HG03196 (cell line): Measurements from ENCODE around the gene MPRIP.
A peak's percentile ranks its signal among the peaks of the same experiment; 100 is the strongest.

ENCODE experiments used
- ATAC-seq: cut with Tn5 transposase; IDR thresholded peaks from one replicate; pipeline ENCODE4 v1.9.1; 2021; ENCODE audit not compliant: unreplicated experiment

Gene MPRIP

DNA sequence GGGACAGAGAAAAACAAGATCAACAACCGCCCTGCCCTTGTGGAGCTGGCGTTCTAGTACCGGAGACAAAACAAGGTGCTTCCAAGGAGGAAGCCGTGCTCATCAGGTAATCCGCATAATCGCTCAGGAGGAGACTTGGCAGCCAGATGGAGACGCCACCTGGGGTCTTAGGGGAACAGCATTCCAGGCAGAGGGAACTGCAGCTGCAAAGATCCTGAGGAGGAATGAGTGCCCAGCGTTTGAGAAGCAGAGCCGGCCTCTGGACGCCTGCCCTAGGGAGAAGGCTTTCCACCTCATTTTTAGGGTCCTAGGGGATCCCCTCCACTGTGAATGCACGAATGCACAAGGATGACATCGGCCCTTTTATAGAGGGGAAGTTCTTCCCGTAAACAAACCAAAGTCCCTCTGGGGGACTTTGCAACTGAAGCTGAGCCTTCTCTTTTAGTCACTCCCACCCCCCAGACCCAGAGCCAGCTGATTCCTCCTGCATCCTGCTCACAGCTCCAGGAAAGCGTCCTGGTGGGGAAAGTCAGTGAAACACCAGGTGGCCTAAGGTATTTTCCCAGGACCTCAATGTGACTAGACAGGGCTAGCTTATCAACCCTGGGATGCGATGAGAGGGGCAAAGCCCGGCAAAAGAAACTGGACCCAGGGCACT, 13.2 kb upstream of the MPRIP start:
- no peak for ATAC-seq

DNA sequence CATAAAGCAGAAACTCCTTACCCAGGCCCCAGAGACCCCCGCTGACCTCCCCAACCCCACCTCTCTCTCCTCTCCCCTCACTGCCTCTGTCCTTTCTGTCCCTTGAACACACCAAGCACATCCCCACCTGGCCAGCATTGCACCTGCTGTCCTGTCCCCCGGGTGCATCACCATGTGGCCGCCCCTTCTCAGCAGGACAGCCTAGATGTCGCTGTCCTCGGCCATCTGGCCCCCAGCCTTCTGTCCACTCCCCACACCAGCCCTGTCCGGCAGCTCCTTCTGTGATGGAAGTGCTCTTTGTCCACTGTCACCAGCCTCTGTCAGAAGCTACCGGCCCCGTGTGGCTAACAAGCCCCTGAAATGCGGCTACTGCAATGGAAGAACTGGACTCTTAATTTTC, 12.3 kb upstream of the MPRIP start:
- no peak for ATAC-seq

DNA sequence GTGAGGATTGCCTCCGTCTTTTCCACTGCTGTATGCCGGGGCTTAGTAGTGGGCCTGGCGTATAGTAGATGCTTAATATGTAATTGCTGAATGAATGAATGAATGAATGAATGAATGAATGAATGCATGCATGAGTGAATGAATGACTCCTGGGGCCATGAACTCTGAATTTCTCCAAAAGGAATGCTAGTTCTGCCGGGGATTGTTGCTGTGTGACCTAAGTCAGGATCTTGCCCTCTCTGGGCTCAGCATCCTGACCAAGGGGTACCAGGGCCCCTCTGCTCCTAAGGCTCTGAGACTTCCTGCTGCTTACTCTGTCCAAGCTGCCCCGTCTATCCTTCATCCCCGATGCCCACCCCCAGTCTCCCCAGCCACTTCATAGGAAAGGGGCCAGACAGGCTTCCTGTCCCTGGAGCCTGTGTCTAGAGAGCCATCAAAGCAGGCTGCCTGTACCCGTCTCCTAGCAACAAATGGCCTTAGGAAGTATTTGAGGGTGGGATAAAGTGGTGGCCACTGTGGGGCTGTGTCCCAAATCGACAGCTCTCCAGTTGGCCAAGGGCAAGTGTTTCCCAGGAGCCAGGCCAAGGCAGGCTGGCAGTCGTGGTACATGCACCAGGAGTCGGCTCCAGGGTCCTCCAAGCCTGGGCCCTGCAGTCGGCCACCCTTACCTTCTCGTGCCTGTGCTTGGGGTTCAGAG, 11.6 kb upstream of the MPRIP start:
- ATAC-seq = no peak

DNA sequence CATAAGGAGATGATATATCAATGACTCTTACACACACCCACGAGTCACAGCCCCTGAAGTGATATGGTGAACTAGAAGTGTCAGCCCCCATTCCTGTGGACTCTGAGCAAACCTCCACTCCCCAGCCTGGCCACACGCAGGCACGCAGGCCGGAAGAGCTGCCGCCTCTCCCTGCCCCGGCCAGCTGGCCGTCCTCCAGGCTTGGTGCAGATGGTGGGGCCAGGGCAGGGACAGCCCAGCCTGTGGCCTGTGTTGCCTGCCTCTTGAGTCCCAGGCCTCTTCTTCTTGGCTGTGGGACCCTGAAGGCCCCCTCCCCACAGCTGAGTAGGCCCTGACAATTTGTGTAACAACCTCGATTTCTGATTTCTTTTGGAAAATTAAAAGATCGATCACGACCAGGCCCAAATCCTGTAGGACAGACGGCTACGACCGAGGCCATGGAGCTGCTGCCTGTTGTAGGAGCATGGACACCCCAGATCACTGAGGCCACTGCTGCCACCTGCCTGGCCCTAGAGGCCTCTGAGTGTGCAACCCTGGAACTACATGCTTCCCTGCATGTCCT, 10.0 kb upstream of the MPRIP start:
- ATAC-seq = no peak

DNA sequence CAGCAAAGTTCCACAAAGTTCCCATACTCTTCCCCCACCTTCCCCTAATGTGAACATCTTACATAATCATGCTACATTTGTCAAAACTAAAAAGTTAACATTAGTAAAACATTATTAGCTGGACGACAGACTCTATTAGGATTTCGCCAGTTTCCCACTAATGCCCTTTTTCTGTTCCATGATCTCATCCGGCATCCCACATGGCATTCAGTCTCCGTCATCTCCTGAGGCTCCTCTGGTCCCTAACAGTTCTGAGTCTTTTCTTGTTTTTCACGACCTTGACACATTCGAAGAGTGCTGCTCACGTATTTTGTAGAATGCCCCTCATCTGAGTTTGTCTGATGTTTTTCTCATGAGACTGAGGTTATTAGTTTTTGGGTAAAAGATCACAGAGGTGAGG, 8.8 kb upstream of the MPRIP start:
- ATAC-seq = no peak

DNA sequence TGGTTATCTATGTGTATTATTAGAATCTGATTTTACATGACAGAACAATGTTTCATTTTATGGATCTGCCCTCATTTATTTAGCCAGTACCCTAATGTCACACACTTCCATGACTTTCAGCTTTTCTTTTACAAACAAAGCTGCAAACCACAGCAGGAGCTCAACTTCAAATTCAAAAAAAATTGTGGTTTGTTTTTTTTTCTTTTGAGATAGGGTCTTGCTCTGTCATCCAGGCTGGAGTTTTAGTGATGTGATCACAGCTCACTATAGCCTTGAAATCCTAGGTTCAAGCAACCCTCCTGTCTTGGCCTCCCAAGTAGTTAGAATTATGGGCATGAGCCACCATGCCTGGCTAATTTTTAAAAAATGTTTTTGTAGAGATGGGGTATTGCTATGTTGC, 8.2 kb upstream of the MPRIP start:
- no peak for ATAC-seq

DNA sequence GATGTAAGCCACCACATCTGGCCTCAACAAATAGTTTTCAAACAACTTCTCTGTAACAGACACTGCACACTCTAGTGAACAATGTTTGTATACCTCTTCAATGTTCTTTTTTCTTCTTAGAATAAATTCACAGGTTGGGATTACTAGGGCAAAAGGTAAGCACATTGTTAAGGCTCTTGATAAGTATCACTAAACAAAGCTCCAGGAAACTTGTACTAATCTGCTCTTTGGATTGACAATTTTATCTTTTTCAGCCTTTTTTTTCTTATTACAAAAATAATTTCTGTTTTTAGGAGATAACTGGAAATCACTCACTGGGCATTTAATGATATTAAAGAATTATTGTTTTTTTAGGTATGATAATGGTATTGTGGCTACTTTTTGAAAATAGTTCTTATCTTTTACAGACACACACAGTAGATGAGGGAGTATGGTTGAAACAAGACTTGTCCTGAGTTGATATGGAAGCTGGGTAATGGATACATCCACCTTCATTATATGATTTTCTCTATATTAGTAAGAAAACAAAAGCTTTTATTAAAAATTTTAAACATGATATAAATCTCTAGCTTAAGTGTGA, 7.7 kb upstream of the MPRIP start:
- no peak for ATAC-seq

DNA sequence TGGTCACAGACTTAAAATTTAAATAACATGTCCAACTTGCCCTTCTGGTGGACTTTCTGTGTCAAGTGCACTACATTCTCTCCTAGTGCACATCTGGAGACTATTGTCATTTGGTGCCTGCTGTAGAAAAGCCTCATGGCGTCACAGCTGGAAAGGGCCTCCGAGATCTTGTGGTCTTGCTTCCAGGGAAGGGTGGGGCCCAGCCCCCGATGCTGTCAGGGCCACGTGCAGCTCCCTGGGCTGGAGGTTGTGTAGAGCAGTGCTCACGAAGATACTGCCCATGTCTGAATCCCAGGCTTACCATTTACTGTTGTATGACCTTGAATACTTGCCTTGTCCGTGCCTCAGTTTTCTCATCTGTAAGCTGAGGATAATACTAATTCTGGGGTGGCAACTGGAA, 6.8 kb upstream of the MPRIP start:
- ATAC-seq = no peak

DNA sequence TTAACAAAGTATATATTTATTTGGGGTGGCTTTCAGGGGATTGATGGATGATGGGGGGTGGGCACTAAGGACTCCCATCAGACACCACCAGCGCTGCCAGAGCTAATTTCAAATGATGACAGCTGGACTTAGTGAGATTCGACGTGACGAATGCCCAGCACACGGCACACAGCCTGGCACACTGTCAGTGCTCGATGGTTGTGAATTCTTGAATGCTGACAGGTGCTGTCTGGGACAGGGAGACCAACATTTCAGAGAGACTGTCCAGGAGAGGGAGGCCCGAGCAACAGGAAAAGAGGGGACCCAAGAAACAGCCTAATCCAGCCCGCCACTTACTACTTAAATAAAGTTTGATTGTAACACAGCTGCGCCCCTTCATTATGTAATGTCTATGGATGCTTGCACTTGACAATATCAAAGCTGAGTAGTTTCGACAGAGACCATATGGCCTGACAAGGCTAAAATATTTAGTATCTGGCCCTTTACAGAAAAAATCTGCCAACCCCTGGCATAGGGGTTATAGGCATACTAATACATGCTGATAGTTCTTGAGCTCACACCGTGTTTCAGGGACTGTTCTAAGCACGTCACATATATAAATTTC, 6.2 kb upstream of the MPRIP start:
- ATAC-seq = no peak

DNA sequence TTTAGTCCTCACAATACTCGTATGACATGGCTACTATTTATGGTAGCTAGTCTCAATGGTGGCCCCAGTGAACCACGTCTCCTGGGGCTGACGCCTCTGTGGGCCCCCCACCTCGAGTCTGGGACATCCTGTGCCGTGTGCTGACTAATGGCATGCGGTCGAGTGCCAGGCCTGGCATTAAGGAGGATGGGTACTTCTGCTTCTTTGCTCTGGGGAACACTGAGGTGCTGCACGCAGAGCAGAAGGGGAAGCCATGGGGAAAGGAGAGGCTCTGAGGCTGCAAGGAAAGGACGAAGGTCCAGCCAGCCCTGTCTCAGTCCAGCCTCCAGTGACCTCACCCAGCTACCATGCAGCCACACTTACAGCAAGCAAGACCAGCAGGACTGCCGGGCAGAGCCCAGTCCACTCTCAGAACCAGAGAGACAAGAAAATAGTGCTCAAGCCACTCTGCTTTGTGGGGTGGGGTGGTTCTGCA, 5.7 kb upstream of the MPRIP start:
- ATAC-seq = no peak

DNA sequence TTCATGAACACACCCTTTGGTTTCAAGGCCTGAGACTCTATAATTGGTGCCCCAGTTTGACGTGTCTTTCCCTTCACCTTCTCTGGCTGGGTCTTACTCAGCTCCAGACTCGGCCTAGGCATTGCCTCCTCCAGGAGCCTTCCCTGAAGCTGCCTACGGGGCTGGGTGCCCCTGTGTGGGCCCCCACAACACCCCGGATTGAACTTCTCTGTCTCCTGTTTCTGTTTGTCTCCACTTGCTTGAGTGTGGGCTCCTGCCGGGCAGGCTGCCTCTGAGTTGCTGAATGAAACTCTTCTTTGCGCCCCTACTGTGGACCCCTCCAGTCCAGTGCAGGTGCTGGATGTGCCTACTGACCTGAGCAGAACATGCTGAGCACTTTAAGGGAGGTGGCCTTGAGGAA, 2.3 kb upstream of the MPRIP start:
- no peak for ATAC-seq

DNA sequence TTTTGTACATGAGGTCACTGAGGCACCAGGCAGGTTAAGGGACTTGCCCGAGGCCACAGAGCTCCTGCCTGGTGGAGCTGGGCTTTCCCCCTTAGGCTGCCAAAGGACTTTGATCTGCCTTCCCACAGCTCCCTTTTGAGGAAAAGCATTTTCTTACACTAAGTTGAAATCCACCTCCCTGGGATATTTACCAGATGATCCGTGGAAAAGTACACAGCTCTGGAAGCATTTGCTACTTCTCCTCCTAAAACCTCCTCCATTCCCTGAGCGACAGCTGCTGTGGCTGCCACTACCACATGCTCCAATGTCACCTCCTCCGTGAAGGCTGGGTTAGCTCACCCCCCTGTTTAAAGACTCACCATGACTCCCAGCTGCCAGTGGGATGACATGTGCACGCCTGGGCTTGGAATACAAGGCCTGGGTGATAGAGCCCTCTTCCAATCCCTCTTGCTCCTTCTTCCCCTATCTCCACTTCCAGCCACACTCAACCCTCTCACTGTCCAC, 1.2 kb upstream of the MPRIP start:
- ATAC-seq = no peak

DNA sequence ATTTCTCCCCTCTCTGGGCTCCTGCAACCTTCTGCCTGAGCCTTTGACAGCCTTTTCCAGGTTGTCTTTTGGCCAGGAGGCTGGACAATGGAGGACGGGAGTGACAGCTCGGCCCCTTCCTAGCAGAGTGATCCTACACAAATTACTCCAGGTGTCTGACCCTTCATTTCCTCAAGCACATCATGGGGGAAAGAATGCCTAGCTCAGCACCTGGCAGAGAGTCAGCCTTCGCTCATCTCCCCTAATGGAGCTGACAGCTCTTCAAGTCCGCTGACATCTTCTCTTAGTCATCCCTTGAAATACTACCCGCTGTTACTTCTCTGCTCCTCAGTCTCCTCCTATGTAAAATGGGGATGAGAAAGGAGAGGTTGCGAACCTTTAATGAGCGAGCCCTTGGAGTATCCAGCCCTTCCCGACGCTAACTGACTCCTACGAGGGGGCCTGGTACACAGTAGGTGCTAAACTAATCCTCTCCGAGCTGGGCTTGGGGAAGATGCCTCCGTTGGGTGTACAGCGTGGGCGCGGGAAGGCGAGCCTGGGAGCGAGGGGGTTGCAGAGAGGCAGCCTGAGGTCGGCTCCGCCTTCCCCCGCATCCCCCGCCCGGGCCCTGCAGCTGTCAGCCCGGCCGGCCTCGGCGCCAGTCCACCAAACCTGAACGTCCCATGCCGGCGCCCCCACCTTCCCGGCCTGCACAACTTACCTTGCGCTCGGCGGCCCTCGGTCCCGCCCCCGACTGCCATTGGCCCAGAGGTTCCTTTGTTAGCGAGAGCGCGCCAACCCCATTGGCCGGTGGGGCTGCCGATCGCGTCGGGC, 480 bp upstream of the MPRIP start:
- peak; percentile 92 for ATAC-seq

DNA sequence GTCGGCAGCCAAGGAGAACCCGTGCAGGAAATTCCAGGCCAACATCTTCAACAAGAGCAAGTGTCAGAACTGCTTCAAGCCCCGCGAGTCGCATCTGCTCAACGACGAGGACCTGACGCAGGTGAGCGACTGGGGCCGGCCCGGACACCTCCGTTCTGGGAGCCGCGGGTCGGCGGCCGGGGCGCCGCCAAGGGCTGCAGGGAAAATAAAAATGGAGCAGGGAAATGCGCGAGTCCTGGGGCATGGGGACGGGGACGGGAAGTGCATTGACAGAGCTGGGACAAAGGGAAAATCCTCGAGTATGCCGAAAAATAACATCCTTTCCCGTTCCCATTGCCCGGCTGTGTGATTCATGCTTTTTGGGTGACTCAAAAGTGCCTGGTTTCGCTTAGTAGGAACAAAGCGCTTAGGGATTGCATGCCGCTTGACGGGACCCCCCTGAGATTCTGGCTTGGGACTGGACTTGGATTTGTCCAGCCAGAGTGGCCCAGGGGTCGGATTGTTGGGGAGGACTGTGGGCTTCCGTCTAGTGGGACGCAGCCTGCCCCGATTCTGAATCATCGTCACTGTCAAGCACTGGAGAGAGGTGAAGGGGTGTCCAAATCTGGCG, 699 bp downstream of the MPRIP start:
- ATAC-seq = no peak

DNA sequence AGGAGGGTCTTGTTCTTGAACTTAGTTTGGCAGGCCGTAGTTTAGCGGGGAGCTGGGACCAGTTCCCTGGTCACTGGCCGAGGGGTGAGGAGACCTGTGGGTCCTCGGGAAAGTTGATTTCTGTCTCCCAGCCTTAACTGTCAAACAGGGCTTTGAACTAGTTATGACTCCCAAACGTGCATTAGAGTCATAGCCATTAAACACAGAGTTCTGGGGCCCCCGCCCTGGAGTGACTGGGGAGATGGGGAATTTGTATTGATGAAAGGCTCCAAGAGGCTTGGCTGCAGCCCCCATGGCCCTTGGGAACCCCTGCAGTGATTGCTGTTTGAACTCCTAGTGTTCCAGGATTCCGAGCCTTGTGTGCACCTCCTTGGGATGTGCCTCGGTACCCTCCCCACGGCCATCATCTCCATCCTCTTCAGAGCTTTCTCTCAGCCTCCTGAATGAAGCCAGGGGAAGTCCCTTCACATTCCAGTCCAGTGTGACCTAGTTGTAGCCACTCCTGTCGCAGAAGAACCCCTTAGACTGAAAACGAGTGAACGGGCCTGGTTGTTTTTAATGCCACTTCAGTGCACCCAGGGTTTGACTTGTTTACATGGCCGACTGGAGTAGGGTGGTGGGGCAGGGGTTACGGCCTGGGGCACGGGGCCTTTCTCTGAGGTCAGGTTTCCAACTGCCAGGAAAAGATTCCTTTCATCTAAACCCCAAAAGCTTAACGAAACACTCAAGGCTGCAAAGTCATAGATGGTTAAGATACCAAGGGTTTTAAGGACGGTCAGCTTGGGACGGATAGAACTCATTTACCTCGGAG, 1.4 kb downstream of the MPRIP start:
- no peak for ATAC-seq

DNA sequence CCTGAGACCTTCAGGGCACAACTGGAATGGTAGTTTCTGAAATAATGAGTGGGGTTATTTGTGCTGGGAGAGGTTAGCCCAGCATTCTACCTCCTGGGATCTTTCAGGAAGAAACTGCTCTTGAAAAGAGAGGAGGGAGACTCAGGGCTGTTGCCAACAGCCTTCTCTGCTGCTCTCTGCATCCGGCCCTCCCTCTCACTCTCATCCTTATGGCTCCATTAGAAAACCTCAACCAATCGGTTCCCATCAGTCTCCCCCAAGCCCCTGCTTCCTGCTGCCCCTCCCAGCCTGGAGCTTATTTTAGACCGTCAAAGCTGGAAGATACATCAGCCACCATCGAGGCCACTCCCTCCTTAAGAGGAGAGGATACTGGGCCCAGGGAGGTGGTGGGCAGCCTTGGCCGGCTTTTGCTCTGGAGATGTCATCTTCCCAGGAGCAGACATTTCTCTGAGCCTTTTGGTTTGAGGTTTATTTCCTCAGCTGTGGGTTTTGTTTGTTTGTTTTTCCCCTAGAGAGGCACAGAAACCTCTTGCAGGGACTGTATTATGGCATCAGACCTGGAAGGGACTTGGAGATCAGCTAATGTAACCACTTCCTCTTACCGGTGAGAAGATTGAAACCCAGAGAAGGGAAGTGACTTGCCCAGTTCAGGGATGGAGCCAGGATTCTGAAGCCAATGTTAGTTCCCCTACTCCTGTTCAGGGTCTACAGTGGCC, 2.7 kb downstream of the MPRIP start:
- no peak for ATAC-seq

DNA sequence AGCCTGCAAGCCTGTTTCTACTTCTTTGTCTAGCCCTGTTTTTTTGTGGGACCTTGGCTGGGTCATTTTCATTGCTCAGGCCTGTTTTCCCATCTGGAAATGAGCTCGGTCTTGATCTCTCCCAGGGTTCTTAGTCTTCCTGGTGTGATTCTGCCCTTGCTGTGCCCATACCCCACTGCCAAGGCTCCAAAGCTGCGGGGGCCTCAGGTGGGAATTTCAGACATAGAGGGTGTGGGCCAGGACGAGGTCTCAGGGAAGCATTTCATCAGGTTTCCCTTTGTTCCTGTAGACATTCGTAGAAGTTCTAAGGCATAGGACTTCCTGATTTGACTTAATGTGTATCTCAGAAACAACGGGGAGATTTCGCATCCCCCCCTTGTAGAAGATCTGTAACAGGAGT, 5.8 kb downstream of the MPRIP start:
- ATAC-seq = no peak

DNA sequence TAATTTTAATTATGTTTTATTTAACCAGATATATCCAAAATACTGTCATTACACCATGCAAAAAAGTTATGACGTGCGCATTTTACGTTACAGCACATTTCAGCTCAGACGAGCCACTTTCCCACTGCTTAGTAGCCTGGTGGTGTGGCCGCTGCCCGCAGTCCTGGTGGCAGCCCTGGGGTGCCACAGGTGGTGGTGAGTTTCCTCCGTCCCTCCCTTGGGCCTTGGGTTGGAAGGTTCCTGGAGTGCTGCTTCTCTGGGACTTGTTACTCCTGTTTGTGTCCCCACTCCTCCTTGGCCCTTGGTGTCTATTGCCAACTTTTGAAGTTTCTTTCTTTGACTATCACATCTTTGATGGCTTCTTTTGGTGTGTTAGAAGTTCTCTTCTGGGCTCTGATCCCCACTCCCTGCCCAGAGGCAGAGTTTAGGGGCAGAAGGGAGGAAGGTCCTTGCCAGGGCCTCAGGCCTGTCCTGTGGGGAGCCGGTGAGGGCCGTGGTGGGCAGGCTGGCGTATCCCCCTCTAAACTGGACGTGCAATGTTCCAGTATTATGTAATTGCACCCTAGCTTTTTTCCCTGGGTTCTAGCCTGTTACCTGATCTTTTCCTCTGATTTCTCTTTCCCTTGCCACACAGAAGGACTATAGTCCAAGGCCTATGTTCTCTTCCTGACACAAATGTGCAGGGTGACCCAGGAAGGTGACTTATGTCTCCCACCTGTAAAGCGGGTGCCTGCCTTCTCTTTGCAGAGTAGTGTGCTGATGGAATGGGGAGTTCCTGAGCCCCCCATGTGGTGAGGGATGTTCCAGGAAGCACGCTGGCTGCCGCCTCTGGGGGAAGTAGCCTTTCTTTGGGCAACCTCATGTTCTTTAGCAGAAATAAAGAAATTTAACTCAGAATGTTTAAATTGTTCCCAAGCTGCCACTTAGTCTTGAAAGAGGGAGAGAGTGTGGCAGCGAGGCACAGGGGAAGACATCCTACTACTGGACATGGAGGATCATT, 8.4 kb downstream of the MPRIP start:
- ATAC-seq = no peak
